Posterior cingulate gyrus (tissue), 11 donors: ENCODE data around the gene PRG3.
"Not testable (repeated sequence)": the region's sequence is repeated elsewhere in the genome, so short reads cannot be mapped to it uniquely, and the experiment has no call there.

ENCODE experiments used
- DNase-seq, 10 donors: peaks; one replicate each; pipeline versions ENCODE4 v3.0.0 to v3.0.0-alpha.2; 2020 to 2021; ENCODE audit warnings: mixed read lengths in 3 of 10
- intact Hi-C: fragments of 100-400 bp; cut with DNase I; formaldehyde crosslinking; loops from one replicate; pipeline ENCODE4 v1.15.1; 2023

The PRG3 gene

DNA sequence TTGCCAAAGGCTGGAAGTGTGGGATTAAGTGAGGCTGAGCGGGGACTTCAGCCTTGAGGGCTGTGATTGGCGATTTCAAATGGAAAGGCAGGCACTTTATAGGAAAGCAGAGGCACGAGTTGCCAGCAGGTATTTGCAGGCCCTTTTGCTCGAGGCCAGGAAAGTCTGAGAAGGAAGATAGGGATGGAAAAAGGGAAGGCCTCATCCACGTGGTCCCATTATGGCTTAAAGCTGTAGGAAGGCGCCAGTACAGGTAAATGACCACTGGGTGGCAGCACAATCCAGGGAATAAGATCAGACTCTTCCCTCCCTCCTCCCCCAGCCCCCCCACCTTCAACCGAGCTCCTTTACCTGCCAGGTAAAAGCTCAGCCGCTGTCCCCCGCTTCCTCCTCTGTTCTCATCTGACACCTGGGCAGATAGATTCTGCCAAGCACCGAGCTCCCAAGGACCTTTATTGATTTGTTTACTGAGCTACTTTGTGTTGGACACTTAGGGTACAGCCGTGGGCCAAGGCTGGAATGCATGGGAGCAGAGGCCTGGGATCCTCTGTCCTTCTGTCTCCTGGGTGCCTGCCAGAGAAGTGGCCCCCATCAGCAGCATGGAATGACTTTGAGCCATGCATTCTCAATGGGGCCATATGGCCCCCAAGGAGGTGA is 35.3 kb downstream of the PRG3 start:
- peak; percentile 34 to 93 (median 72) for DNase-seq
- intact Hi-C loops: loop anchor here (2.0 to 10.0 kb wide), 3 partner anchors 182 to 1169 kb away; no protein-coding TSS in a partner anchor

DNA sequence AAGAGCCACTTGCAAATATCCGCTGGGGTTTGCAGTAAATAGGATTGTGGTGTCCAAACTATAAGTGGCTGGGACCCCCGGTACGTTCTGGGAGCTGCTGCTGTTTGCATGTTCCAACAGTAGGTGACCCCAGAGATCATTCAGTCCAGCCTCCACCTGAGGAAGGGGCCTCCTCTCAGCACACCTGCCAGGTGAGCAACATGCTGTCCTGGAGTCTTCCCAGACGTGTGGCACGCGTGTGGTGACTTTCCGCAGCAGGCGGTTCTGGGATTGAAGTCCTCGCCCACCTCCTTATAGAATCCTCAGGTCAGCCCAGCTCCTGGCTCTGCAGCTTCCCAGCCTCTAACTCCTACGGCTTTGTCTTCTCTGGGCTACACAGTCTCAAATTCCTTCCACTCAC is 36.1 kb downstream of the PRG3 start:
- DNase-seq: peak in 1 of 10 donors; percentile 36
- intact Hi-C loops: loop anchor here (5.0 to 10.0 kb wide), 2 partner anchors 182 to 1170 kb away; no protein-coding TSS in a partner anchor

DNA sequence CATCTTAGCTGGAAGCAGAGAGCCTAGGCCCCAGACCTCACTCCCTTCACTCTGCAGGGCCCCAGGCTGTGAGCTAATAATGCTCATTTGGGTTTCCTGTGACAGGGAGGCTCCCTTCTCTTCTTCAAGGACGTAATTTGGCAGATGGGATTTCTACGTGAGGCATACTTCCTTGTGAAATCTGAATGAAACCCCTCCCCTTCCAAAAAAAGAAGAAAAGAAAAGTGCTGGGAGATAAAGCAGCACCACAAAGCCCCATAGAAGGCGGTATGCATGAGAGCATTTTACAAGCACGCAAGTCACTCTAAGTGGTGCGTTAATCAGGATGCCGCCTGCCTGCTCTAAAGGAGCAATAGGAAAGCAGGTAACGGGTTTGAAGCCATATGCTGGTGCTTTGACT is 37.1 kb downstream of the PRG3 start:
- intact Hi-C loops: loop anchor here (10.0 kb wide), 1 partner anchor 1171 kb away; no protein-coding TSS in a partner anchor
- DNase-seq: peak in 1 of 10 donors; percentile 8

DNA sequence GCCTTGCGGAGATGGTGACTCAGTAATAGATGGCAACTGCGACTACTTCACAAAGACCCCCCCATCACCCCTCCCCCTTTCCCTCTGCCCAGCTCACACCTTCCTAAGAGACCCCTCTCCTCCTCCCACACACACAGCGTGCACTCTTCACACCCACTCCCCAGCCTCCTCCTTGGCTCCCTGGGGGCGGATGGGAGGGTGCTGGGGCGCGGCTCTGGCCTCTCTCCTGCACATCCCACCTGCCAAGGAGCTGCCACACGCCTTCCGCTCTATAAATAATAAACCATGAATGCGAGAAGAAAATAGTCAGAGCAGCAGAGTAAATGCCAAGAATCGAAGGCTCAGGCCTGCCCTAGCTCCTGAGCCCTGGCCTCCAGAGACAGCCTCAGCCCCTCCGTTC is 38.2 kb downstream of the PRG3 start:
- intact Hi-C loops: loop anchor here (10.0 kb wide), 1 partner anchor 1172 kb away; no protein-coding TSS in a partner anchor

DNA sequence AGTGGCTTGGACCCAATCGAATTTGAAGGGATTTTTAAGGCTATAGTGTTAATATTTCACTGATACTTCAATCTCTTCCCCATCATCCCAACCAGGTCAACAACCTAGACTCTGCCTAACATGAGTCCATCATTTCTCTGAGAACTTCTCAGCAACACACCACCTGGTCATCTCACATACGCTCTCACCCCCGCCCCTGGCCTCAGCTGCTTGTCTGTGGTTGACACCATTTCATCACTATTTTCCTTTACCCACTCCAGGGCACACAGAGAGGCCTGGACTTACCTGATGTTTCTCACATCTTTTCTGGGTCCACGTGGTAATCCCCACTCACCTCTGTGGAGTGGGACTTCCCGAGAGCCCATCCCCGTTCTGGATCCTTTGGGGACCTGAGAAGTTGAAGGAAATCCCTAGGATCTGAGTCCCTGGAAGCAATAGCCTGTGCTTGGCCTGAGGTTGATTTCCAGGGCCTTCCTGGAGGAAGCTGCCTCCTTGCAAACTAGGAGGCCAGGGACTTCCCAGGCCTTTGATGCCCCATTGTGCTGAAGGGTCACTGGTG is 39.6 kb downstream of the PRG3 start:
- no peak for DNase-seq
- intact Hi-C loops: loop anchor here (10.0 kb wide), 1 partner anchor 1173 kb away; no protein-coding TSS in a partner anchor

More for the DNA sequence above, 38.2 kb downstream of the PRG3 start:
- DNase-seq: no peak

DNA sequence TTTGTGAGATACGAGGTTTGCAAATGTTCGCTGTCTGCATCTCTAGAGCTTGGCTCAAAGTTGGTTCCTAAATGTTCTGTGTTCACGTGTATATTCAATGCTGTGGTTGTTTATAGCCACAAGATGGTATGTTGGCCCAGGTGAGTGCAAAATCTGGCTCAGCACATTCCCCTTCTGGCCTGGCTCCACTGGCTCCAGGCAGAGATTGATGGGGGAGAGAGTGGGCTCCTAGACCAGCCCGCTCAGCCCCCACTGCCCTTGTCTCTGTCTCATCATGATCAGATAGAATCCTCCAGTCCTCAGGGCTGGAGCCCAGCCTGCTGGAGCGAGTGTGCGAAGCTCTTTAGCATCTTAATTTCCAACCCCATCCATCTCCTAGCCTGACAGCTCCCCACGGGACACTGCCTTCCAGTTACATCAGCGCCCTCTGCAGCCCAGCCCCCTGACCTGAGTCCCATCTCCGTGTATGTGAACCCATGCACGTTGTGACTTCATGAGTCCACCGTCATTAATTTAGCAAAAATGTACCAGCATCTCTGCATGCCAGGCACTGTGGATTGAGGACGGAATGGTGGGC is 40.8 kb downstream of the PRG3 start:
- intact Hi-C loops: loop anchor here (10.0 kb wide), 1 partner anchor 1175 kb away; no protein-coding TSS in a partner anchor
- peak in 1 of 10 donors; percentile 67 for DNase-seq

DNA sequence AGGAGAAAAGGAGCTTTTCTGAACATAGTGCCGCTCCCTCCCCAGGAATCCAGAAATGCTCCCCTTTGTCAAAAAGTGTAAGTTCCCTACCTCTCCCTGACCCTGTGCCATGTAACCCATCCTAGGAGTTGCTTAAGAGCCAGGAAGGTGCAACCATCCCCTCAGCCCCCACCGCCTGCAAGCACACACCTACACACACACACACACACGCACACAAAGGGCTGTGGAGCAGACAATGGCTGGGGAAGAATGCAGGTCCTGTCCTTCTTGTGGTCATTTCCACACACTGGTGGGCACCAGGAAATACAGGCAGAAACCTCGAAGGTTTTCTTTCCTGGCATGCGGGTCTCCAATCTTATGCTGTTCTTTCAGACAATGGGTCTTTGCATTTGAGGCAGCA is 41.6 kb downstream of the PRG3 start:
- DNase-seq: no peak
- intact Hi-C loops: loop anchor here (5.0 kb wide), 1 partner anchor 193 kb away; the partner anchor contains the start of gene TIMM10

DNA sequence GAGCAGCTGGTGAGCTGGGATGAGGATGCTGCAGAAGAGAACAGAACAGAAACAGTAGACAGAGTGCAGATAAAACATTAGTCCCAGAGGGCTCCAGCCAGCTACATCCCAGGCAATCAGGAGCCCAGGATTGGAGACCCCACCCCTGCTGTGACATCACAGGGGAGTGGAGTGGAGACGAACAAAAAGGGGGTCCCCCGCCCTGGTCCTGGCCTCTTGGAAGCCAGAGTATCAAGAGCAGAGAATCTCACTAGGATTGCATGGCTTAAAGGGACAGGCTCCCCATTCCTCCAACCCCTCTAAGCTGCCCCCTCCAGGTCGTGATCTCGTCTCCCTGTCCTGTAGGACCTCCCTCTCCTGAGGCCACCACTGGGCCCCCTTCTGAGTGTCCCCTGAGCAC is 42.8 kb downstream of the PRG3 start, which contains the start of gene P2RX3:
P2RX3 (plus strand) TSS at position 211 of the 400 bp plus-strand sequence. CDS start 199 bp downstream, outside the sequence.
- intact Hi-C loops: loop anchor here (5.0 kb wide), 1 partner anchor 194 kb away; the partner anchor contains the start of gene TIMM10

DNA sequence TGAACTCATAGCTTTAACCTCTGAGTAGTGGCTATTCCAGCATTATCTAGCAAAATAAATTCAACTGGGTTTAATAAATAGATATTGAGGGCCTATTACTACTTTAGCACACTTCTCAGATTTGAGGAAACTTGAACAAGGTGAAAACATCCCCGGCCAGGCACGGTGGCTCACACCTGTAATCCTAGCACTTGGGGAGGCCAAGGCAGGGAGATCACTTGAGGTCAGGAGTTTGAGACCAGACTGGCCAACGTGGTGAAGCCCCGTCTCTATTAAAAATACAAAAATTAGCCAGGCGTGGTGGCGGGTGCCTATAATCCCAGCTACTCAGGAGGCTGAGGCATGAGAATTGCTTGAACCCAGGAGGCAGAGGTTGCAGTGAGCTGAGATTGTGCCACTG is 44.1 kb downstream of the PRG3 start:
- intact Hi-C loops: loop anchor here (5.0 kb wide), 1 partner anchor 195 kb away; the partner anchor contains the start of gene TIMM10
- DNase-seq: not testable (repeated sequence)

More for the DNA sequence above, 42.8 kb downstream of the PRG3 start, which contains the start of gene P2RX3:
- DNase-seq: peak in 1 of 10 donors; percentile 58

DNA sequence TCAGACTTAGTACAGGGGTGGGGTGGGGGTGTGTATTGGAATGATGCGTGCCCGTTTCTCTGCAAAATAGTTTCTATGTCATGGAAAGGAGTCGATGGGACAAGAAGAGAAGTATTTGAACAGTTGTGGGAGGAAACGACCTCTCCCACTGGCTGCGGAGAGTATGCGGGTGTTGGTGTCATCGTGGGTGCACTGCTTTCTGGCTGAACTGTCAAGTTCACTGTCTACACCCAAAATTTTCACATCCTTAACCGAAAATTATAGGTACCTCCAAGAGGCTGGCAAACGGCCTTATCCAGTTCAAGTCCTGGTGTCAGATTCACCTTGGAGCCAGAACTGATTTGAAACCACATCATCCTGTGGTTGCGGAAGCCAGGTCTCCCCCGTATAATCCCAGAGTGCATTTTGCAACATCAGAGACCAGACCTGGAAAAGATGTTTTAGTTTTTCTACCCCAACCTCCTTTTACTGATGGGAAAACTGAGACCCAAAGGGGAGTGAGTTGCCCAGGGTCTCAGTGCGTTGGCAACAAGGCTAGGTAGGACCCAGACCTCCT is 44.8 kb downstream of the PRG3 start:
- DNase-seq: peak in 1 of 10 donors; percentile 47
- intact Hi-C loops: loop anchor here (5.0 kb wide), 1 partner anchor 196 kb away; the partner anchor contains the start of gene TIMM10

DNA sequence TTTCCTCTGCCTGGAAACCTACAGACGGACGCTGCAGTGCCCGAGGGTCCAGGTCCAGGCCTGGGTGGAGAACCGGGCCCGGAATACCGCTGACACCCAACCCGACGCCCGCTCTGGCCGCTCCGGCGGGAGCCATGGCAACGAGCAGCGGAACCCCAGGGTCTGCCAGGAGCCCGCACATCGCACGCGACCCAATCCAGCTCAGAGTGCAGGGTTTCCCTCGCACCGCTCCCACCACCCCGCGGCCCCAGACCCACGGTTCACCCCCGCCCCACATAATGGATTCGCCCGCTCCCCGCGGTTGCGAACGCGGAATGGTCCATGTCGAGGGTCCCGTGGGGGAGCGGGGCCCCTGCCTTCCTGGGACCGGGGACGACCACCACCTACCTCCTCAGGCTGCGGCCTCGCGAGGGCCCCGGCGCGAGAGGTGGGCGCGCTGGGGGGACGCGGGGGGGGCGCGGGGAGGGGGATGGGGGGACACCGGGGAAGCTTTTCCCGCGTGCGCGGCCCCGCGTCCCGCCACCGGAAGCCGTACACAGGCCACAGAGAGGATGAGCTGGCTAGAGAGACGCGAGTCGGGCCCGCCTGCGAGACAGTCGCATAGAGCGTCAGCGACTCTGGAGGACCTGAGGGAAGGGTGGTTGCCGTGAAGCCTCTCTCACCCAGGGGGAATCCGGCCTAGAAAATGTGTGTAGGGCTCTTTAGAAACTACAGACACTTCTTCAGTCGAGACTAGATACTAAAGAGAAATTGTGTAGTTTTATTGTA is 45.4 kb downstream of the PRG3 start, which contains the start of gene SSRP1:
SSRP1 (minus strand) TSS at position 550 of the 768 bp plus-strand sequence. CDS start 771 bp downstream, outside the sequence.
- intact Hi-C loops: loop anchor here (1.0 to 5.0 kb wide), 2 partner anchors 10 to 197 kb away; partner anchors contain the start of gene TIMM10
- DNase-seq: peak; percentile 80 to 99 (median 92)

DNA sequence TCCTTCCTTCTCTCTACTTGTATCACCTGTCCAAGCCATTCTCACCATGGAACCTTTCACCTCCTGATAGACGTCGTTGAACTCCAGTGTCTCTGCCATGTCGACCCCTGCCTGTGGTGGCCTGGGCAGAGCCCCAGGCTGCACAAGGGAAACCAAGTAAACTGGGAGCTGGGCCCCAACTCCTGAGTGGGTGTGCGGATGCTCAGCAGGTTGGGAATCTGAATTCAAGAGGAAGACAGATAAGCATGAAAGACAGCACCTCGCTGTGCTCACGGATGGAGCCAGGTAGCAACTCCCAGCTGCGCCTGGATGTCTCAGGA is 46.0 kb downstream of the PRG3 start:
- no peak for DNase-seq
- intact Hi-C loops: loop anchor here (1.0 to 5.0 kb wide), 2 partner anchors 10 to 197 kb away; partner anchors contain the start of gene TIMM10

DNA sequence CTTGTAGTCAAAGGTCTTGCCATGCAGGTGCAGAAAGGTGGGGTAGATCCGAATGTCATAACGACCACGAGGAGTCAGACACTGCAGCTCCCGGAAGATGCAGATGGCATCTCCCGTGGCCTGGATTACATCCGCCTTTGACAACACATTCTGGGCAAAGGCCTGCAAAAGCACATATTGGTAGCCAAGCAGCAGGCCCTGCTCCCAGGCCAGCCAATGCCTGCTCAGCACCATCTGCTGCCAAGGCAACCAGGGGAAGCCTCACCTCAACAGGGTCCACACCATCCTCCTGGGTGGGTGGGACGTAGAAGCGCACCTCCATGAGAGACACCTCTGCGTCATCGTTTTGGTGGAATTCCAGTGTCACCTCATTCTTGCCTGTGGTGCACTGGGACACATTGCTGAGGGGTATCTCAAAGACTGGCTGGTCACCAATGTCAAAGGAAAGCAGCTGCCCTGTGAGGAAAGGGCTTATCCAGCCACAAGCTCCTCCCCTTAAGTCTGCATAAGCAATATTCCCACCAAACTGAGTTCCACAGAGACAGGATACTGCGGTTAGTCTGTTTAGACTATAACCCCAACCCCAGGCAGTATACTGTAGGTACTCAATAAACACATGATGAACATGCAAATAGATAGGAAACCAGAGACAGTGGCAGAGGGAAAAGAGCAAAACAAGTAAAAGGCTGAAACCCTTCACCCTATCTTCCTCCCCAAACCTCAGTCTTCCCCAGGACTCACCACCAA is 48.1 kb downstream of the PRG3 start:
- peak in 1 of 10 donors; percentile 48 for DNase-seq
- intact Hi-C loops: no loop called here

DNA sequence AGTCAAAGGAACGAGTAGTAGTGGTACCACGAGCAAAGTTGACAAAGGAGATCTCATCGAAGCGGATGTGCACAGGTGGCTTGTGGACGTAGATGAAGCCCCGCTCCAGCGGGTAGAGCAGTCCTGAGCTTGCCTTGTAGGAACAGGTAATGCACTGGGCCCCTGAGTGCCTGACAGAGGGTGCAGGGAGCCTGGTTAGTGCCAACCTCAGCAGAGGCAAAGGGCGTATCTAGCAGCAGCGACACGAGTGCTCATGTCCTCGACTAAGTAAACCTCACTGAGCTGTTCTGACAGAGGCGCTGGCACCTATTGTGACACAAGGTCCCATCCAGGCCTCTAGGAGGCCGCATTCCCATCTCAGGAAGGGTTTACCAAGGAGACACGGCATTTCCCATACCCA is 49.2 kb downstream of the PRG3 start:
- intact Hi-C loops: no loop called here
- DNase-seq: peak in 1 of 10 donors; percentile 51

DNA sequence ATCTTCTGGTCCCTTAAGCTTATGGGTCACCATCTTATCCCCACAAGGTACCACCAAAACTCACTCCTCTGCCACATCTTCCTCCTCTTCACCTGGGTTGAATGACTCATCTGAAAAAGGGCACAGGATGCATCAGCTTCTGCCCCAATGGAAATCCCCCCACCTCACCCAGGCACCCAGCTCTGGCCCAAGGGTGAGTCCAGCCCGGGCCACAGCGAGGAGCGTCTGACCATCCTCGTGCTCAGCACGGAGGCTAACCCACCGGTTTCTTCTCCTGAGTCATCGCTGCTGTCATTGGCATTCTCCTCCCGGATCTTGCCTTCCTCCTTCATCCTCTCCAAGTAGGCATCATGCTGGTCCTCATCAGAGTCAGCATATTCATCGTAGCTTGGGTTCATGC is 50.9 kb downstream of the PRG3 start:
- intact Hi-C loops: no loop called here
- DNase-seq: no peak

DNA sequence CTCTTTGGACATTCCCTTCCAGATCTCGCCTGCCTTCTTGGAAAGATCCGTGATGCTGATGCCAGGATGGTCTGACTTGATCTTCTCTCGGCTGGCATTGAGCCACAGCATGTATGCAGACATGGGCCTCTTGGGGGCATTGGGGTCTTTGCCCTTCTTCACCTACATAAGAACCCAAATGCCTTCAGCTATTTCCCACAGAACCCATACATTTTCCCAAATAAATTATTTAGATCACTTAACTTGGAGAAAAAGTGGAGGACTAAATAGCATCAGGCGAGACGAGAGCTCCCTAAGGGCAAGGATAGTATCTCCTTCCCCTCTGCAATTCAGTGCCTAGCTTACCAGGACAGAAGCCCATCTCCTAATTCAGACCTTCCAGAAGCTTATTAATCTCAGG is 53.2 kb downstream of the PRG3 start:
- intact Hi-C loops: no loop called here
- peak in 2 of 10 donors; percentile 31 to 34 for DNase-seq
